Glutamatergic neuron (in vitro differentiated cells): ENCODE measurements around the gene HTT-AS. TPM values are rescaled to one million over a fixed set of nuclear protein-coding genes. Genes with fewer than 3 reads are reported as not detected.

Source experiments
- DNase-seq: peaks from one replicate; pipeline ENCODE4 v3.0.0; 2022
- H3K27ac Mint-ChIP-seq: one replicate; pipeline ENCODE4 v1.8.0; 2020; ENCODE audit warnings: mild to moderate bottlenecking, mixed read lengths, inconsistent platforms; ENCODE audit not compliant: unreplicated experiment
- H3K27me3 Mint-ChIP-seq: one replicate; pipeline ENCODE4 v1.8.0; 2020; ENCODE audit warnings: mild to moderate bottlenecking, moderate library complexity, mixed read lengths, inconsistent platforms; ENCODE audit not compliant: unreplicated experiment
- H3K36me3 Mint-ChIP-seq: one replicate; pipeline ENCODE4 v1.8.0; 2020; ENCODE audit warnings: mild to moderate bottlenecking, mixed read lengths, inconsistent platforms; ENCODE audit not compliant: unreplicated experiment
- H3K4me1 Mint-ChIP-seq: one replicate; pipeline ENCODE4 v1.8.0; 2020; ENCODE audit warnings: mild to moderate bottlenecking, low read depth, mixed read lengths, inconsistent platforms; ENCODE audit not compliant: unreplicated experiment
- H3K4me3 Mint-ChIP-seq: one replicate; pipeline ENCODE4 v1.8.0; 2020; ENCODE audit warnings: mild to moderate bottlenecking, mixed read lengths, inconsistent platforms; ENCODE audit not compliant: unreplicated experiment
- H3K9me3 Mint-ChIP-seq: one replicate; pipeline ENCODE4 v1.8.0; 2020; ENCODE audit warnings: mild to moderate bottlenecking, moderate library complexity, mixed read lengths, inconsistent platforms; ENCODE audit not compliant: unreplicated experiment
- total RNA-seq: library from RNA; stranded (reverse); fragmentation: NEBNext Ultra II Directional; extraction: Animal tissue kit (Norgen Biotek cat#: 25700); gene quantifications from one replicate; pipeline ENCODE4 v1.2.1, GENCODE V29; 2021; ENCODE audit not compliant: unreplicated experiment
- TF ChIP-seq, protein P1 (sequence below): fragments of 200-600 bp; sonication (generic); IDR thresholded peaks from one replicate; pipeline ENCODE4 v1.5.0; 2021; ENCODE audit not compliant: partially characterized antibody, unreplicated experiment

Gene HTT-AS
- total RNA-seq, 1 donor from 2014 or later, result not detected

DNA sequence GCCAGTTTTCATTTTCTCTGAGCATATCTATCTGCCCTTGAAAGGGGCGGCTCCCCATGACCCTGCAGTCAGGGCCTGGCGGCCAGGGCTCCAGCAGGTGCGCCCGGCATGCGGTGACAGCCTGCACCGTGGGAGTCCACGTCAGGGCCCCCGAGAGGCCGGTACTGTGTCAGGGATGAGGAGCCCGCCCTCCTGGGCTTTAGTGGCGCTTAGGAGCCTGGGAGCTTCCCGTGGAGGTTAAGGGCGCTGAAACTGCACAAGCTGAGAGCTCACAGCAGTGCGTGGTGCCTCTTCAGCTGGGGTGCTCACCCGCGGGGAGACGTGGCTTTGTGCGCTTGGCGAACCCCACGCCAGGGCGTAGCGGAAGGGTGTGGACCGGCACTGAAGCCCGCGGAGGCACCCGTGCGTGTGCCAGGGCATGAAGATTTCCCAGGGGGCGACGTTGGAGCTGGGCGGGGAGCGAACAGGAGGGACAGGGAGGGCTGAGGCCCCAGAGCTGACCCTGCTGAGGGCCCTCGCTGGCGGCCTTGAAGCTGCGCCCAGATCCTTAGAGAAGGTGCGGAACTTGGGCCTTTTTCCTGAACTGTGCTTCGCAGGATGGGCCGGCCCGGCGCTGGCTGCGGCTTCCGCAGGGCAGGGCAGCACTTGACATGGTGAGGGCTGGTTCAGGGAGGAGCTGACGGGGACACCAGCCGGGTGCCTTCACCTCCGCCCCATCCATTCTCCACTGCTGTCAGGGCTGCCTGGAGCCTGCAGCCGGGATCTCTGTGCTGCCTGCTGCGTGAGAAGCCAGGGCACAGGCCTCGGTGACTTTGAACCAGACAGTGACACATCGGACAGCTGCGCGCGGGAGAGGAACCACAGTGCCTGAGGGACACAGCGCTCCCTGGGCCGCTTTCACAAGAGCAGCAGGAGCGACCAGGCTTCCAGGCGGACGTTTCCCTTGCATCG, 32.9 kb downstream of the HTT-AS start:
- no peak overlapping the region for H3K27ac Mint-ChIP-seq
- H3K9me3 Mint-ChIP-seq, result no peaks in the 10 kb centered on the region
- peaks cover 2% of the 10 kb centered on the region for H3K27me3 Mint-ChIP-seq
- TF ChIP-seq, protein P1, sequence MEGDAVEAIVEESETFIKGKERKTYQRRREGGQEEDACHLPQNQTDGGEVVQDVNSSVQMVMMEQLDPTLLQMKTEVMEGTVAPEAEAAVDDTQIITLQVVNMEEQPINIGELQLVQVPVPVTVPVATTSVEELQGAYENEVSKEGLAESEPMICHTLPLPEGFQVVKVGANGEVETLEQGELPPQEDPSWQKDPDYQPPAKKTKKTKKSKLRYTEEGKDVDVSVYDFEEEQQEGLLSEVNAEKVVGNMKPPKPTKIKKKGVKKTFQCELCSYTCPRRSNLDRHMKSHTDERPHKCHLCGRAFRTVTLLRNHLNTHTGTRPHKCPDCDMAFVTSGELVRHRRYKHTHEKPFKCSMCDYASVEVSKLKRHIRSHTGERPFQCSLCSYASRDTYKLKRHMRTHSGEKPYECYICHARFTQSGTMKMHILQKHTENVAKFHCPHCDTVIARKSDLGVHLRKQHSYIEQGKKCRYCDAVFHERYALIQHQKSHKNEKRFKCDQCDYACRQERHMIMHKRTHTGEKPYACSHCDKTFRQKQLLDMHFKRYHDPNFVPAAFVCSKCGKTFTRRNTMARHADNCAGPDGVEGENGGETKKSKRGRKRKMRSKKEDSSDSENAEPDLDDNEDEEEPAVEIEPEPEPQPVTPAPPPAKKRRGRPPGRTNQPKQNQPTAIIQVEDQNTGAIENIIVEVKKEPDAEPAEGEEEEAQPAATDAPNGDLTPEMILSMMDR, result no peak
- H3K36me3 Mint-ChIP-seq, result no peaks in the 10 kb centered on the region
- peak; percentile 43 for DNase-seq
- peak overlapping the region; percentile 30 for H3K4me3 Mint-ChIP-seq
- H3K4me1 Mint-ChIP-seq, result peaks cover 4% of the 10 kb centered on the region

DNA sequence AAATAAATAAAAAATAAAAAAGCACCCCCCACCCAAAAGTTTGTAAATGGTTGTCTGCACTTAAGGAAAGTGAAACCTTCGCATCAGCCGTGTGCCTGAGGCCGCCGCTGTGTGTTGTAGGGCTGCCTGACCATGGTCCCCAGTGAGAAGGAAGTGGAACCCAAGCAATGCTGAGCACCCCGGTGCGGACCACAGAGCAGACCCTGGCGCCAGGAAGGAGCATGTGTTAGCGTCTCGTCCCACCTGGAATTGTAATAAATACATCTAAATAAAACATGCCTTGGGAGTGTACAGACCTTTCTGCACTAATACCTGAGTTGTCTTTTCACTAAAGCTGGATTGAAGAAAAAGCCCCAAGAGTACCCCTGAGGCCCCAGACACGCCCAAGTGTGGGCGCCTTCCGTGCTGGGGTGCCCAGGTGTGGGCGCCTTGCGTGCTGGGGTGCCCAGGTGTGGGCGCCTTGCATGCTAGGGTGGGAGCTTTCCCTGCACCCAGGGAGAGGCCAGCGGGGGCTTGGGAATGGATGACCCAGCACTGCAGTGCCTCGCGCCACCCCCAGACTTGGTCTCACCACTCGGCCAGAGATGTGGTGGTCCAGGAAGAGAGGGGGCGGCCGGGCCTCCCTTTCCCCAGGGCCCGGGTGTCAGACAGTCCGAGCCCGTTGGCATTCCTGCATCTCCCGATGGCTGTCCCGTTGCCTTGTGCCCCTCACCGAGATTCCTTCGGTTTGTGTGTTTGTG, 33.7 kb downstream of the HTT-AS start:
- Mint-ChIP-seq H3K4me1 (peaks cover 4% of the 10 kb centered on the region), H3K9me3 (no peaks in the 10 kb centered on the region), H3K27me3 (peaks cover 3% of the 10 kb centered on the region), H3K36me3 (no peaks in the 10 kb centered on the region), H3K27ac (no peak overlapping the region), H3K4me3 (no peak overlapping the region)
- no peak for DNase-seq
- TF ChIP-seq, protein P1, result no peak

DNA sequence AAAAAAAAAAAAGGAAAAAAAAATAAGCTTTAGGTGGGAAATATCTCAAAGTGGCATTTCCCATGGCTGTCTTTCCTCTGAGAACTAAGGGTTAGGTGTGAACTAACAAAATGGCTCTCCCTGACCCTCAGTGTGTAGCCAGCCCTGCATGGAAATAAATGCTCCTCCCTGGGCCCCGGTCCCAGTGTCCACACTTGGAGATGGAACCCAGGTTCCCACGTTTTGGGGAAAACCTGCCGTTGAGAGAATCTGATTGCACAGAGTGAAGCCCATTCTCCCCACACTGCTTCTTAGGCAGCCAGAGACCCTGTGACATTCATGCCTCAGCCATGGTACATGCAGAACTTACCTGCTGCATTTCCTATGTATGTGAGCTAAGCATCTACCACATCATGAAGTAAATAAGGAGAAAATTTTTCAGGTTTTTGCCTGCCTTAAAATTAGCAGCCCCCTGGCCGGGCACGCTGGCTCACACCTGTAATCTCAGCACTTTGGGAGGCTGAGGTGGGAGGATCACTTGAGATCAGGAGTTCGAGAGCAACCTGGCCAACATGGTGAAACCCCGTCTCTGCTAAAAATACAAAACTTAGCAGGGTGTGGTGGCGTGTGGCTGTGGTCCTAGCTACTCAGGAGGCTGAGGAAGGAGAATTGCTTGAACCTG, 34.5 kb downstream of the HTT-AS start:
- no peak overlapping the region for H3K27ac Mint-ChIP-seq

GRCh38 chr4:3037957-3038461, 36.3 kb downstream of the HTT-AS start:
- H3K4me1 Mint-ChIP-seq, result peaks cover 8% of the 10 kb centered on the region
- H3K27ac Mint-ChIP-seq, result no peak overlapping the region
- DNase-seq, result no peak
- TF ChIP-seq, protein P1, result no peak
- H3K4me3 Mint-ChIP-seq, result no peak overlapping the region
- no peaks in the 10 kb centered on the region for H3K36me3 Mint-ChIP-seq
- H3K27me3 Mint-ChIP-seq, result peaks cover 5% of the 10 kb centered on the region
- no peaks in the 10 kb centered on the region for H3K9me3 Mint-ChIP-seq

More for the DNA sequence above, 34.5 kb downstream of the HTT-AS start:
- Mint-ChIP-seq H3K4me3 (no peak overlapping the region), H3K27me3 (peaks cover 3% of the 10 kb centered on the region), H3K9me3 (no peaks in the 10 kb centered on the region), H3K36me3 (no peaks in the 10 kb centered on the region), H3K4me1 (peaks cover 4% of the 10 kb centered on the region)
- TF ChIP-seq, protein P1, result no peak
- no peak for DNase-seq
